8988T (cell line): ENCODE measurements around the gene DDO.
"Not testable (repeated sequence)": the region's sequence is repeated elsewhere in the genome, so short reads cannot be mapped to it uniquely, and the experiment has no call there.

Source experiments
- DNase-seq: peaks from one replicate; pipeline ENCODE4 v3.0.0; 2011

DDO gene, protein sequence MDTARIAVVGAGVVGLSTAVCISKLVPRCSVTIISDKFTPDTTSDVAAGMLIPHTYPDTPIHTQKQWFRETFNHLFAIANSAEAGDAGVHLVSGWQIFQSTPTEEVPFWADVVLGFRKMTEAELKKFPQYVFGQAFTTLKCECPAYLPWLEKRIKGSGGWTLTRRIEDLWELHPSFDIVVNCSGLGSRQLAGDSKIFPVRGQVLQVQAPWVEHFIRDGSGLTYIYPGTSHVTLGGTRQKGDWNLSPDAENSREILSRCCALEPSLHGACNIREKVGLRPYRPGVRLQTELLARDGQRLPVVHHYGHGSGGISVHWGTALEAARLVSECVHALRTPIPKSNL

DNA sequence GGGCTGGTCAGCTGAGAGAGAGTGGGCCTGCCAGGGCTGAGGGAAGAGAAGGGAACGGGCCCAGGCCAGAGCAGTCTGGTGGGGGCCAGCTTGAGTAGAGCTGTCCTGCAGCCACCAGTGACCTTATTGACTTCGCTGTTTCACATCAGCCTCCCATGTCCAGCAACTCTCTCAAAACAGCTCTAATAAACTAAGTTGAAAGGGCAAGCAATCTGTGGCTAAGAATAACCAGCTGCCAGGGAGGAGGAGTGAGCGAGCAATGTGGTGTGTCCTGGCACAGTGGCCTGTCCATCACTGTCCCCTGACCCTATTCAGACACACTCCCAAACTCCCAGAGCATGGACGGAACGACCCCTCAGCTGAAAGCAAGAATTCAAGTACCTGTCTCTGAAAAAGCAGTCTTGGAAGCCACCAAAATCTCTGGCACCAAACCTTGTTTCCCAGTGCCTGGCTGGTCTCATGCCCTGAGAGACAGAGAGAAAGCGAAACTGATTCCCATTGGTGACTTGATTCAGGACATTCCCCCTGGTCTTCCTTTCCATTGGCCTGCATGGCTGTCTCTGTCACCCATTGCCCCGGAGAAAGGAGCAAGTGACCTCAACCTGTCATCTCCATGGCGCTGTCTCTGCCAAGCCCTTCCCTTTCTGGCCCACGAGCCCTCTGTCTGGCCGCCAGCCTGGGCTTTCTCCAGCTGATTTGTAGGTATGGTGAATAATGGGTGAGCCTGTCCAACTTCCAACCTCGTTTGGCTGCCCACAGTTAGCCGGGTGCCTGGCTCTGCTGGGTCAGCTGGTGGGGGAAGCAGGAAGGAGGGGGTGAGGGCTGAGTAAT, at the start of gene DDO:
Gene DDO, minus strand, starts transcription at position 490 of the 831 bp plus-strand sequence. CDS start 2,113 bp downstream, outside the sequence.
- DNase-seq: peak; percentile 40

DNA sequence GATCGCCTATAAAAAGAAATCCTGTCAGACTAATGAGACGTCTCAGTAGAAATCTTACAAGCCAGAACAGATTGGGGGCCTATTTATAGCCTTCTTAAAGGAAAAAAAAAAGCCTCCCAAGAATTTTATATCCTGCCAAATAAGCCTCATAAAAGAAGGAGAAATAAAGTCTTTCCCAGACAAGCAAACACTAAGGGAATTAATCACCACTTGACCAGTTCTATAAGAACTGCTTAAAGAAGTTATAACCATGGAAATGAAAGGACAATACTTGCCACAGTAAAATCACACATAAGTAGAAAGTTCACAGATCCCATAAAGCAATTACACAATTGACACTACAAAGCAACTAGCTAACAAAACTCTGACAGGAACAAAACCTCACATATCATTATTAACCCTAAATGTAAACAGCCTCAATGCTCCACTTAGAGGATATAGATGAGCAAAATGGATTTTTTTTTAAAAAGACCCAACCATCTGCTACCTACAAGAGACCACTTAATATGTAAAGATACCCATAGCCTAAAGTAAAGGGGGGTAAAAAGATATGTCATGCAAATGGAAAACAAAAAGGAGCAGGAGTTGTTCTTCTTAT, 47.6 kb upstream of the DDO start:
- no peak for DNase-seq

DNA sequence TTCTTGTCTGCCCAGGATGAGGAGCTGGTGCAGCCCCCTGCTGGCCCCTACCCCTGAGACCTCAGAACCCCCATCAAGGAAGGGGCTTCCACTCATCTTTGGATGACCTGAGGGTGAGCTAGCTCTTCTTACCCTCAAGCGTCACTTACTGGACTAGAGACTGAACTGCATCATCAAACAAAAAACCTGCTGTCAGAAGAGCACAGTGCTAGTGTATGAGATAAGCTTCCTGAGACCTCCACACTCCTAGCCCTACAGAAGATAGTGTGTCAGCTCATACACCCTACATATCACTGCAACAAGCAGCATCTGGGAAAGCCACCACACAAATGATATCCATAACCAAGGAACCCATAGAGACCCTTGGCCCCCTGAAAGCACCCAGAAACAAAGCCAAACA, 46.0 kb upstream of the DDO start:
- no peak for DNase-seq

DNA sequence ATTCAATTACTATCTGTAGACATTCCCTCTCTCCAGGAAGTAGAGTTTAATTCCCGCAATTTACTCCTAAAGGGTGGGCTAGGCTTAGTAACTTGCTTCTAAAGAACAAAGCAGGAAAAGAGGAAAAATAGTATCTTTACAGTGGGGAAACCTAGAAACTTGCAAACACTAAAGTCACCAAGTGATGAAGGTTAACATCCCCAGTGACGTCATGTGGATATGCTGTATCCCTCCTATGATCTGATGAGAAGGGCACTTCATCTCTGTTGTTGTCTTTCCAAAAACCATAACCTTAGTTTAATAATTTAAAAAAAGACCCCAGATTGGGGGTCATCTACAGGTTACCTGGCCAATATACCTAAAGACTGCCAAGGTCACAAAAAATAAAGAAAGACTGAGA, 43.8 kb upstream of the DDO start:
- no peak for DNase-seq

DNA sequence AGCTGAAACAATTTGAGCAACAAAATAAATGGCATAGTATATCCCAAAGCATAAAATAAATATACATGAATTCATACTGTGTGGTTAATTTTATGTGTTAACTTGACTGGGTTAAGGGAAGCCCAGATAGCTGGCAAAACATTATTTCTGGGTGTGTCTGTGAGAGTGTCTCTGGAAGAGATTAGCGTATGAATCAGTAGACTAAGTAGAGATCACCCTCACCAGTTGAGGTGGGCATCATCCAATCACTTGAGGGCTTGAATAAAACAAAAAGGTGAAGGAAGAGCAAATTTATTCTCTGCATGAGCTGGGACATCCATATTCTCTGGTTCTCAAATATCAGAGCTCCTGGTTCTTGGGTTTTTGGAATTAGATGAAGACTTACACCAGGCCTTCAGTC, 43.1 kb upstream of the DDO start:
- no peak for DNase-seq

DNA sequence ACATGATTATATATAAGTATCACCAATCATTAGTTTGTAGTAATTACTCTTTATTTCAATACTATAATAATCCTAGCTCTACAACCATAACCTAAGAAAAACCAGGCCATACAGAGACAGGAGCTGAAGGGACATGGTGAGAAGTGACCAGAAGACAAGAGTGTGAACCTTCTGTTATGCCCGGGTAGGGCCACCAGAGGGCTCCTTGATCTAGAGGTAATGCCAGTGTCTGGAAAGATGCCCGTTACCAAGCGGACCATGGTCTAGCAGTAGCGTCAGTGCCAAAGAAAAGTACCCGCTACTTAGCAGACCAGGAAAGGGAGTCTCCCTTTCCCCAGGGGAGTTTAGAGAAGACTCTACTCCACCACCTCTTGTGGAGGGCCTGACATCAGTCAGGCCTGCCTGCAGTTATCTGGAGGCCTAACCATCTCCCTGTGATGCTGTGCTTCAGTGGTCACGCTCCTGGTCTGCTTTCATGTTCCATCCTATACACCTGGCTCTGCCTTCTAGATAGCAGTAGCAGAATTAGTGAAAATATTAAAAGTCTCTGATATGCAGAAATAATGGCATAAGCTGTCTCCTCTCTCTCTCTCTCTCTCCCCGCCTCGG, 42.3 kb upstream of the DDO start:
- not testable (repeated sequence) for DNase-seq

DNA sequence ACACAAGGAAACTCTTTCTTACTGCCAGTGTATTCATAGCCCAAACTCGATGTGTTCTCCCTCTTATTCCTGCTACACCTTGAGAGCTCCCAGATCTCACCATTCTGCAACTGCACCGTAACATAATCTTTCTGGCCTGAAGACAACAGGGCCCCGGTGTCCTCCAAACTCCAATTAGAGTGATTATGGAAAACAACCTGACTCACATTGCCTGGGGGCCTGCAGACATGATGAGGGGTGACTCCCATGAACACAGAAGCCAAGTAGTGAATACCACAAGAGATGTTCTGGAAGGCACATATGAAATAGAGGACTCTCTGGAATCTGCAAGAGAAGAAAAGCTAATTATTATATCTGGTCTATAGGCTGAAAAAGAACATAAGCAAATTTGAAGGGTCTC, 41.3 kb upstream of the DDO start:
- DNase-seq: no peak

DNA sequence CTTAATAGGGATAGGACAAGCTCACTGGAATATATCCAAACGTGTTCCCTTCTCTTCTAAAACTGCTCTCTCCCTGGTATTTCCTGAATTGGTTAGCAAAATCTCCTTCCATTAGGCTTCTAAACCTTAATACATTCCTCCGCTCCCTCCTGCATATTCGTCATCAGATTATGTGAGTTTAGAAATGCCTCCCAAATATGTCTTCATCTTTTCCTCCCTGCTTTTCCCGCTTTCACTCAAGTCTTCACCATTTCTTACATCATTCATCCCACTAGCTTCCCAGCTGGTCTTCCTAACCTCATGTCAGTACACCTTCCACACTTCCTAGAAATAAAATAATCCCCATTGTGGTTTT, 34.1 kb upstream of the DDO start:
- DNase-seq: no peak

DNA sequence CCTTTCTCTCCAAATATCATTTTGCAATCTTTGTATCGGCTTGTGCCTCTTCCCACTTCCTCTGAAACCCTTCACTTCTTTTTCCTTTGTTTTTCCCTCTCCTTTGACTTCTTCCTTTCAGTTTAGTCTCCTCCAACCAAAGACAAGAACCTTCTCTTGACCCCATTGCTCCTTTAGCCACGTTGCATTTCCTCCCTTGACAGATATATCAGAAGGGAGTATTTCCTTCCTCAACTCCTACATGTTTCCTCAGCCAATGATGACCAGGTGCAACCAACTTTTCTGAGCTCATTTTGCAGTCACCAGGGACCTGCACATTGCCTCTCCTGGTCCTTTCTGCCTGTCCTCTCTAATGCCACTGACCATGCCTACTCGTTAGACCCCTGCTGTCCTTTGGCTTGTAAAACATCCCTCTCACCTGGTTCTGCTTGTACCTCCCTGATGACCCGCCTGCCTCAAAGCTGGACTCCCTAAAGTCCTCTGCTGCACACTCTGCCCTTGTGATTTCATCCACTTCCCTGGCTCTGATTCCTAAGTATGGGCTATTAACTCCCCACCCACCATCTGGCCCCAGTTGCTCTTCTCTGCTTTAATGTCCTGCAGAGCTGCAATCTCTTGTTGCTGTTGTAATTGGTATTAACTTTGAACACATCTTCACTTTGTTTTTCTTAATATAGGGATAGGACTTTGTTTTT, 33.6 kb upstream of the DDO start:
- no peak for DNase-seq

DNA sequence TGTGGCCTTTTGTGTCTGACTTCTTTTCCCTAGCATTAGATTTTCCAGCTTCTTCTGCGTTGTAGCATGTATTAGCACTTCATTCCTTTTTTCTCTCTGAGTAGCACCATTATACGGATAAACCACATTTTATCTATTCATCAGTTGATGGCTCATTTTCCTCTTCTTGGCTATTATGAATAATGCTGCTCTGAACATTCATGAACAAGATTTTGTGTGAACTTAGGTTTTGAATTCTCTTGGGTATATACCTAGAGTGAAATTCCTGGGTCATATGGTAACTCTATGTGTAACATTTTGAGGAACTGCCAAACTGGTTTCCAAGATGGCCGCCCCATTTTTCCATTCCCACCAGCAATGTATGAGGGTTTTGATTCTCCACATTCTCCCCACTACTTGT, 32.4 kb upstream of the DDO start:
- no peak for DNase-seq

DNA sequence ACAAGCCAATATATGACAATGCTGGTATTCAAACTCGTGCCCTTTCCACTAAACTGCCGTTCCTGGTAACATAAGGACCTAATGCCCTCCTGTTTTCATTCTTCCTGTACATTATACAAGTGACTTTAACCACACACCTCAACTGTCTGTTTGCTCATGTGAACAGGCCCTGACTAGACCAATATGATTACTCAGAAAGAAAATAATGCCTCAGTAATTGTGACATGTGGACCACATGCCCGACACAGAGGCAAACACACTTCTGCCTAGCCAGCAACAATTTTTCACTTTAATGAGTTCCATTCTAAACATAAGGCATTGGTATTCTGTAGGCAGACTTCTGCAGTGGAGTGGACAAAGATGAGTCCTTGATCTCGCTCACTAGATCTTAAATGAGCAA, 31.0 kb upstream of the DDO start:
- DNase-seq: no peak

DNA sequence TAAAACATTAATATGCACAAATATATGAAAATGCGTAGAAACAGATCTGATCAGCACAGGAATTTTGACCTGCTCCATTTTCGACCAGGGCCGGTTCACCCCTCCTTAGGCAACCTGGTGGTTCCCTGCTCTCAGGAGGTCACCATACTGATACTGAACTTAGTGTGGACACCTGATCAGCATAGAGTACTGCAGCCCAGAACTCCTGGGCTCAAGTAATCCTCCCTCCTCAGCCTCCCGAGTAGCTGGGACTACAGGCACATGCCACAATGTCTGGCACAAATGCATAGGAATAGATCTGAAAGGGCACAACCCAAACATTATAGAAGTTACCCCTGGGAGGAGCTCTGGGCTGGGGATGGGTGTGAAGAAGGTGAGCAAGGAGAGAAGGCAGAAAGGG, 24.7 kb upstream of the DDO start:
- DNase-seq: no peak

DNA sequence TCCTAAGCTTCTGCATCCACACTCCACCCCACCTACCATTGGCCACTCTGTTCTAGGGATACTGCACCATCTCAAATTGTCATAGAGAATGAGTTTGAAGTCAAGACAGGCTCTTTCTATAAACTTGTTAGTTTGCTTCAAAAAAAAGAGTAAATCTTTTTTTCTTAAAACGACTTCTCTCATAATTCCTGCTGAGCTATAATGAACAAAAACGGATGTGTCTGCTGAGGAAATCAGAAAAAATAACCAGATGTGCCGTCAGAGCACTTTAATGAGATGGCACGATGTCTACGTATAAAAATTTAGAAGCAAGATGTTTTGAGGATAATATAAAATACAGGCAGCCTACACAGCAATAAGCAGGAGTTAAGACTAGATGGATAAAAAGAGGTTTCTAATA, 24.0 kb upstream of the DDO start:
- no peak for DNase-seq

DNA sequence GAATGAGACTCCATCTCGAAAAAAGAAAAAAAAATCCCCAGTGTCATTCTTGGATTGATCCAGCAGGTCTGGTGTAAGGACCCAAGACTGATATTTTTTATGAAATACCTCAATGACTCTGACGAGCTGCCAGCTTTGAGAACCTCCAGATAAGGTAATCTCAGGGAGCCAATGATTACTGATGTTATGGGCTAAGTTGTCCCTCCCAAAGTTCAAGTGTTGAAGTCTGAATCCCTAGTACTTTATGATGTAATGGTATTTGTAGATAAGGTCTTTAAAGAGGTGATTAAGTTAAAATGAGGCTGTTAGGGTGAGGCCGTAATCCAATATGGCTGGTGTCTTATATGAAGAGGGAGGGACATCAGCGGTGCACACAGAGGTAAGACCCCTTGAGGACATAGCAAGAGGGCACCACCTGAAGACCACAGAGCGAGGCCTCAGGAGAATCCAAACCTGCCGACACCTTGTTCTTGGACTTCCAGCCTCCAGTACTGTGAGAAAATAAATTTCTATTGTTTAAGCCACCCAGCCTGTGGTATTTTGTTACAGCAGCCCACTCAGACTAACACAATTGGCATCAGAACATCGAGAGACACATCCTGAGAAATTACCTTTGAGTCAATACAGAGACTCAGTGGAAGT, 19.7 kb upstream of the DDO start:
- DNase-seq: no peak

DNA sequence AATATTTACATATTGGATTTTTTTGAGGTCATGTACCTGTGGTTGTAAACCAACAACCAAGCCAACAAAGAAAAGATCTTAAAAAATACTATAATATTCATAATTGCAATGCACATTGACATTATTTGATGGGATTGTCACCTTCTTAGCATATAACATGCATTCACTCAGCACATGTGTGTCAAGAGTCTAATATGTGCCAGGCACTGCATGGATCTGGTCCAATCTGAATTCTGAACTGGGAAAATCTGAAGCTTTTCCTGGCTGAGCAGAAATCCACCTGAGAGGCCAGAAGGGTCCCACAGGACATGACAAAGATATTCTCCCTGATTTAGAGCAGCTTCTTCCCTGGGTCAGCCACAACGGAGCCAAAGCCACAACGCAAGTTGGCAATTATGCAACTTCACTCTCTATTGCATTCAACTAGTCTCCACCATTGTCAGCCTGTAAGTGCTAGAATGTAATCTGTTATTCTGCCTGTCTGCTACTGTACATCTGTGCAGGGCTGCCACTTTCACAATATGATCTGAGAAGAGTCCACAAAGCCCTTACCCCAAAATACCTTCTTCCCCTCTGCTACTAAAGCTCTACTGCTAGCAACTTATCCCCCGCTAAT, 17.0 kb upstream of the DDO start:
- DNase-seq: no peak

DNA sequence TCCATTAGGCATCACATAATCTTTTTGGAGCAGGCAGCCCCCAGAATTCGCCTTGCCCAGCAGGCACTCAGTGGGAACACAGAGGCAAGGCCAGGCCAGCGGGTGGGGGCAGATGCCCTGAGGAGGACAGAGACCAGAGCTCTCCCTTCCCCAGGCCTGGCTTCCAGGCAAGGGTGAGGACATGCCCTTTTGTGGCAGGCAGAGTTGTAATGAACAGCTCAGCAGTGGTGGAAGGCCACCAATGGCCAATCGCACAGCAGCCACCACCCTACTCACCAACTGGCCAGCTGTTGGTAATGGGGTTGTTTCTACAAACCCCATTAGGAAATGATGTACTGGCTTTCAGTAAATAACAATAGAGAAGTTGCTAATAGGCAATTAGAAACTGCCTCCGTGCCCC, 15.4 kb upstream of the DDO start:
- DNase-seq: no peak

DNA sequence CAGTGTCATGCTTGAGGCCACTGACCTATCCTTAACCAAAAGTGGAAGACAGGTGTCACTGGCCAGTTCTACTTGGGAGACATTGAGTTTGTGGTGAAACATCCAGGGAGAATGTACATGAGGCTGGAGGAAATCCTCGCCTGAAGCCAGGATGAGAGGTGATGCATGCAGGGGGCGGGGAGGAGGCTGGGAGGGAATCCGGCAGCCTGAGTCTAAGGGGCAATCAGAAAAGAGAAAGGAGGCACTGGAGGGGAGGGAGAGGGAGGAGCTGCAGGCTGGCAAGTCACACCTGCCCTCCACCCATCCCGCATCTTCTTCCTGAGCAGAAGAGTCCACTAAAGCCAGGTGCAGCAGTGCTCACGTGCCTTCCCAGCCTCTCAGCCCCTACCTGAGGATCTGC, 14.9 kb upstream of the DDO start:
- DNase-seq: no peak

DNA sequence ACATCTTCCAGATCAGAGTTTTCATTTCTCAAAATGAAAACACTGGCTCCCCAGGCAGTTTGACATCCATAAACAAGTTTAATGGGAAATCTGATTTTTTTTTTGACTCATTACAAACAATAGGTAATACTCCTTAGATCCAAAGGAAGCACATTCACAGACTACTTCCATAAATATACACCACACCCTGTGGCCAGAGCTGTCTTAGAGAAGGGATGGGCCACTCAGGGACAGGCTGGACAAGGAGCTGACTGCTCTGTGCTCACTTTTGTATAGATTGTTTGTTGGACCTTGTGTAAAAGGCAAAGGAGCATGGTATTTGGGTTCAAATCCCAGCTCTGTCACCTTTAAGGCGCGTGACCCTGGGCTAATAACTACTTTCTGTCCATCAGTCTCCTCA, 12.8 kb upstream of the DDO start:
- DNase-seq: no peak

DNA sequence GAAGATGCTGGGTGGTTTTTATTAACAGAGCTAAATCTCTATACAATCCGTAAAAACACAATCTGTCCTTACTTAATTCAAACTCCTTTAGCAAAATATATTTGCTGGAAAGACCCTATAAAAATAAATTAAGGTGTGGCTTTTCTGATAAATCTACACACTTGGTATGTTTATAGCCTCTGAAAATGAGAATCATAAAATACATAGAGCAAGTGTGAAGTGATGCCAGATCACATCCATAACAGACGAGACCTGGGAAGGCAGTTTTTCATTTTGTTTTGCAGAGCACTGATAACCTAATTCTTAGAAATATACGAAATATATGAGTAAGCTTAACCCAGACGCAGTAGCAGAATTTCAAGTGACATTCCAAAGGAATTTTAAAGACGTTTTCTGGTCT, 10.4 kb upstream of the DDO start:
- no peak for DNase-seq

DNA sequence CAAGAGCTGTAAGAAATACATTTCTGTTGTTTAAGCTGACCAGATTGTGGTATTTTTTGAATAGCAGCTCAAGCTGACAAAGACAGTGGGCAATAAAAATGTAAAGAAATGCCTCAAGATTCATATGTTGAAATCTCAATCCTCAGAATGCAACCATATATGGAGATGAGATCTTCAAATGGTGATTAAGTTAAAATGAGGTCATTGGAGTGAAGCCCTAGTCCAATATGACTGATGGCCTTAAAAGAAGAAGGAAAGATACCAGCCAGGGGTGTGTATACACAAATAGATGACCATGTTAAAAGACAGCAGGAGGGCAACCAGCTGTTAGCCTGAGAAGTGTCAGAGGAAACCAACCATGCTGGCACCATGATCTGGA, 7.1 kb upstream of the DDO start:
- DNase-seq: no peak

DNA sequence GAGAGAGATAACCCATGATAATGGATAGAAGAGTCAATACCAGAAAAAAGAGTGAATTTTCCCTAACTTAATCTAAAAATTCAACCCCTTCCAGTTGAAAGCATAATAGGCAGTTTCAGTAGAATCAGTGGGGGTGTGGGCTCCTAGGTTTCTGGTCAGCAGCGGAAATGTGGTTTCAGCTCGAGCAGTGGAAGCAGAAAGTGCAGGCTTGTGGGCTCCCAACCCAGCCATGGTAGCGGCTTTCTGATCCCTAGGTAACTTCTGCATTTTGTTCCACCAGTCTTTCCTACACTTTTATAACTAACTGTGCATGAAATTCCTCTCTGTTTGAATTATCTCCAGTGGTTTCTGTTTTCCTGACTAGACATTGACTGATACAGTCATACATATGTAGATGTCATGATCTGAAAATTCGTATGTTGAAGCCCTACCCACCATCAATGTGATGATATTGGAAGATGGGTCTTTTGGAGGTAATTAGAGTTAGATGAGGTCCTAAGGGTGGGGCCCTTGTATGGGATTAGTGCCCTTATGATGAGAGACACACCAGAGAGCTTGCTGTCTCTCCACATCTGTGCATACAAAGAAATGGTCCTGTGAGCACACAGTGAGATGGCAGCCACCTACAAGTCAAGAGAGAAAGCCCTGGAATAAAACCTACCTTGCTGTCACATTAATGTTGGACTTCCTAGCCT, 6.5 kb upstream of the DDO start:
- DNase-seq: no peak
